NCI-H524 (cell line): Measurements from ENCODE around the gene UNC119B.
"Not testable (repeated sequence)": the region's sequence is repeated elsewhere in the genome, so short reads cannot be mapped to it uniquely, and the experiment has no call there.

Experiments
- DNase-seq, 2 experiments: peaks; one replicate each; lab custom pipeline; 2025; lab: John Stamatoyannopoulos, UW

The UNC119B gene

GRCh38 chr12:120710031-120710804, at the start of gene UNC119B:
Gene UNC119B, plus strand, starts transcription at chr12:120710458. Its CDS starts 17 bp downstream, at chr12:120710475.
- peak; percentile 27 to 47 for DNase-seq

- DNase-seq, result no peak
These were observed 48.8 kb upstream of the UNC119B start for GRCh38 chr12:120661432-120661831.

GRCh38 chr12:120662879-120663278, 47.4 kb upstream of the UNC119B start:
- no peak for DNase-seq

- DNase-seq, result no peak
These were observed 46.5 kb upstream of the UNC119B start for GRCh38 chr12:120663741-120664140.

GRCh38 chr12:120666571-120667390, 43.5 kb upstream of the UNC119B start:
- no peak for DNase-seq

- no peak for DNase-seq
These were observed 42.0 kb upstream of the UNC119B start for GRCh38 chr12:120668091-120668867.

- peak; percentile 45 to 66 for DNase-seq
These were observed 41.1 kb upstream of the UNC119B start for GRCh38 chr12:120668868-120669840.

- DNase-seq, result not testable (repeated sequence)
These were observed 40.0 kb upstream of the UNC119B start for GRCh38 chr12:120670237-120670636.

- no peak for DNase-seq
These were observed 39.6 kb upstream of the UNC119B start for GRCh38 chr12:120670667-120671066.

- no peak for DNase-seq
These were observed 36.1 kb upstream of the UNC119B start for GRCh38 chr12:120674097-120674636.

GRCh38 chr12:120677765-120678473, 32.3 kb upstream of the UNC119B start:
- no peak for DNase-seq

- no peak for DNase-seq
These were observed 31.7 kb upstream of the UNC119B start for GRCh38 chr12:120678572-120678971.

GRCh38 chr12:120680165-120680738, 30.0 kb upstream of the UNC119B start:
- DNase-seq, result no peak

- DNase-seq, result no peak
These were observed 25.7 kb upstream of the UNC119B start for GRCh38 chr12:120684523-120684932.

- DNase-seq, result no peak
These were observed 24.7 kb upstream of the UNC119B start for GRCh38 chr12:120685522-120685921.

- peak; percentile 93 to 96 for DNase-seq
These were observed 24.0 kb upstream of the UNC119B start for GRCh38 chr12:120686151-120686689.

GRCh38 chr12:120686690-120687577, 23.3 kb upstream of the UNC119B start, which contains the start of gene MLEC:
Gene MLEC, plus strand, starts transcription at chr12:120687149. Its CDS starts 148 bp downstream, at chr12:120687297.
- DNase-seq, result peak; percentile 97 to 98

GRCh38 chr12:120687578-120688289, 22.5 kb upstream of the UNC119B start:
- no peak for DNase-seq
